K562 (cell line): ENCODE results near the gene MMEL1. TPM values are rescaled to one million over a fixed set of nuclear protein-coding genes. Genes with fewer than 3 reads are reported as not detected.

Experiments used
- BMI1 ChIP-seq: fragments of 150-350 bp; IDR thresholded peaks from 2 replicates; pipeline ENCODE4 v1.6.1; 2014; ENCODE audit warnings: low read length
- COPS2 ChIP-seq: fragments of 450-650 bp; conservative IDR thresholded peaks from 2 replicates; pipeline ENCODE4 v1.6.1; 2016; ENCODE audit warnings: mild to moderate bottlenecking, moderate library complexity
- ETV6 ChIP-seq, 3 experiments: fragments of 150-350 bp in 1 of 3; sonication (generic) in 1 of 3; formaldehyde crosslinking in 1 of 3; IDR thresholded peaks; 2 replicates each; pipeline versions ENCODE4 v1.6.1 to v1.8.0; 2014 to 2022; ENCODE audit warnings: borderline replicate concordance in 2 of 3, low read depth in 2 of 3, antibody characterized with exemption in 1 of 3, low read length in 1 of 3, mild to moderate bottlenecking in 1 of 3, missing genetic modification reagents in 1 of 3
- EWSR1 ChIP-seq: fragments of 450-650 bp; IDR thresholded peaks from 2 replicates; pipeline ENCODE4 v1.6.1; 2018; ENCODE audit warnings: borderline replicate concordance, mild to moderate bottlenecking, low read depth, moderate library complexity; ENCODE audit not compliant: partially characterized antibody
- GTF2E2 ChIP-seq: fragments of 200-800 bp; sonication (Bioruptor generic); IDR thresholded peaks from 2 replicates; pipeline ENCODE4 v1.6.1; 2016; ENCODE audit warnings: missing genetic modification characterization, missing compliant biosample characterization
- HLTF ChIP-seq: fragments of 450-650 bp; IDR thresholded peaks from 2 replicates; pipeline ENCODE4 v1.6.1; 2016
- HNRNPK ChIP-seq: fragments of 200-400 bp; formaldehyde crosslinking; IDR thresholded peaks from one replicate; pipeline ENCODE4 v1.6.1; 2018; ENCODE audit warnings: mild to moderate bottlenecking, low read depth, low read length; ENCODE audit not compliant: poor library complexity, severe bottlenecking
- JUNB ChIP-seq: fragments of 450-650 bp; formaldehyde crosslinking; conservative IDR thresholded peaks from 2 replicates; pipeline ENCODE4 v1.4.0; 2020; ENCODE audit warnings: mild to moderate bottlenecking
- KAT7 ChIP-seq: sonication (generic); formaldehyde crosslinking; IDR thresholded peaks from 2 replicates; pipeline ENCODE4 v1.8.0; 2022; ENCODE audit warnings: missing genetic modification reagents, mild to moderate bottlenecking, borderline replicate concordance
- NCOA2 ChIP-seq, 2 experiments: fragments of 450-650 bp; IDR thresholded peaks; 2 replicates each; pipeline ENCODE4 v1.6.1; 2018; ENCODE audit warnings: mild to moderate bottlenecking in 2 of 2, moderate library complexity in 1 of 2; ENCODE audit not compliant: partially characterized antibody in 2 of 2
- NCOA6 ChIP-seq: fragments of 450-650 bp; IDR thresholded peaks from 2 replicates; pipeline ENCODE4 v1.6.1; 2017; ENCODE audit warnings: mild to moderate bottlenecking
- NR2F6 ChIP-seq: fragments of 450-650 bp; formaldehyde crosslinking; IDR thresholded peaks from 2 replicates; pipeline ENCODE4 v1.4.0; 2020; ENCODE audit warnings: mild to moderate bottlenecking
- PCBP2 ChIP-seq: fragments of 200-400 bp; formaldehyde crosslinking; IDR thresholded peaks from 2 replicates; pipeline ENCODE4 v1.6.1; 2018; ENCODE audit warnings: low read length, low read depth, mild to moderate bottlenecking, moderate library complexity; ENCODE audit not compliant: poor library complexity, severe bottlenecking
- RBM25 ChIP-seq: fragments of 200-400 bp; formaldehyde crosslinking; IDR thresholded peaks from 2 replicates; pipeline ENCODE4 v1.6.1; 2018; ENCODE audit warnings: low read length, low read depth, moderate library complexity; ENCODE audit not compliant: severe bottlenecking
- SMARCE1 ChIP-seq: fragments of 450-650 bp; IDR thresholded peaks from 2 replicates; pipeline ENCODE4 v1.7.1; 2016; ENCODE audit warnings: mild to moderate bottlenecking
- SP1 ChIP-seq: sonication (generic); formaldehyde crosslinking; IDR thresholded peaks from 2 replicates; pipeline ENCODE4 v1.8.1; 2022; ENCODE audit warnings: mild to moderate bottlenecking, missing genetic modification reagents
- TFAM ChIP-seq: fragments of 250-450 bp; sonication (Bioruptor Pico); conservative IDR thresholded peaks from 2 replicates; pipeline ENCODE4 v1.5.0; 2021; ENCODE audit warnings: mild to moderate bottlenecking, moderate library complexity
- ZBTB7A ChIP-seq: IDR thresholded peaks from 2 replicates; pipeline ENCODE4 v1.6.1; 2011; ENCODE audit warnings: low read depth, mild to moderate bottlenecking, low read length, moderate library complexity, borderline replicate concordance; ENCODE audit not compliant: control insufficient read depth
- ZNF12 ChIP-seq: sonication (generic); formaldehyde crosslinking; IDR thresholded peaks from 2 replicates; pipeline ENCODE4 v1.4.0; 2020; ENCODE audit warnings: mild to moderate bottlenecking, missing genetic modification reagents
- ZNF175 ChIP-seq: fragments of 200-800 bp; sonication (Bioruptor generic); IDR thresholded peaks from 2 replicates; pipeline ENCODE4 v1.6.1; 2016; ENCODE audit warnings: low read depth, mild to moderate bottlenecking, missing genetic modification characterization, missing compliant biosample characterization
- ZNF584 ChIP-seq: fragments of 200-800 bp; sonication (Bioruptor generic); IDR thresholded peaks from 2 replicates; pipeline ENCODE4 v1.6.1; 2016; ENCODE audit warnings: low read depth, mild to moderate bottlenecking, missing genetic modification characterization, missing compliant biosample characterization
- ZNF707 ChIP-seq: fragments of 250-450 bp; sonication (Bioruptor Pico); conservative IDR thresholded peaks from 2 replicates; pipeline ENCODE4 v1.8.0; 2022; ENCODE audit warnings: inconsistent platforms, mild to moderate bottlenecking, moderate library complexity
- polyA plus RNA-seq, 8 experiments: library from polyadenylated mRNA; depleted of rRNA in 4 of 8; stranded (reverse) in 5 of 8; unstranded in 3 of 8; fragments of >200 nt; fragmentation: Nextera tagmentation in 2 of 8; fragmentation: Illumina TruSeq in 1 of 8; extraction: Ambion mirVana in 2 of 8; extraction: Trizol in 1 of 8; gene quantifications; 2 replicates each; pipeline versions ENCODE4 v1.2.1 to v1.2.3, GENCODE V29; 2011 to 2014; ENCODE audit warnings: inconsistent platforms in 1 of 8, missing spikeins in 1 of 8
- total RNA-seq, 7 experiments: library from RNA; depleted of rRNA in 6 of 7; stranded (reverse); fragments of >200 nt in 6 of 7; fragmentation: Illumina TruSeq in 2 of 7; extraction: Trizol in 2 of 7; gene quantifications; 2 replicates each; pipeline versions ENCODE4 v1.2.1 to v1.2.3, GENCODE V29; 2011 to 2021; ENCODE audit warnings: low replicate concordance in 1 of 7
- TF ChIP-seq, protein P1 (sequence below): sonication (generic); formaldehyde crosslinking; IDR thresholded peaks from 2 replicates; pipeline ENCODE4 v1.8.1; 2023; ENCODE audit warnings: mild to moderate bottlenecking, missing genetic modification reagents, moderate library complexity
- TF ChIP-seq, protein P2 (sequence below): fragments of 200-800 bp; sonication (Bioruptor generic); IDR thresholded peaks from 2 replicates; pipeline ENCODE4 v1.6.1; 2016; ENCODE audit warnings: missing genetic modification characterization, missing compliant biosample characterization

Gene MMEL1
- total and polyA plus RNA-seq, 9 of the 15 experiments (the other 6 are each of a cell fraction or from before 2014, with no cell fraction given) = not detected

DNA sequence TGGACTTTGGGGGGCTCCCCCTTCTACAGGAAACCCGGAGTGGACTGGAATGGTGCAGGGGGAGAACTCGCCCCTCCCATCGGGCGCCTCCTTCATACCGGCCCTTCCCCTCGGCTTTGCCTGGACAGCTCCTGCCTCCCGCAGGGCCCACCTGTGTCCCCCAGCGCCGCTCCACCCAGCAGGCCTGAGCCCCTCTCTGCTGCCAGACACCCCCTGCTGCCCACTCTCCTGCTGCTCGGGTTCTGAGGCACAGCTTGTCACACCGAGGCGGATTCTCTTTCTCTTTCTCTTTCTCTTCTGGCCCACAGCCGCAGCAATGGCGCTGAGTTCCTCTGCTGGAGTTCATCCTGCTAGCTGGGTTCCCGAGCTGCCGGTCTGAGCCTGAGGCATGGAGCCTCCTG lies 76.5 kb downstream of the MMEL1 start, which contains the start of gene TNFRSF14 (continued):
- TF ChIP-seq BMI1 (no peak), JUNB (CRISPR knock-in tag) (no peak), GTF2E2 (no peak), ZNF584 (CRISPR knock-in tag) (no peak), KAT7 (CRISPR knock-in tag) (no peak), ZNF707 (CRISPR knock-in tag) (no peak), ZBTB7A (peak; percentile 57; the same call in 1 of the 2 replicates), COPS2 (no peak), RBM25 (no peak), ZNF175 (CRISPR knock-in tag) (0 out of 2 replicates have a peak, but pooled peaks have one; percentile 20), PCBP2 (no peak), HNRNPK (no peak), SP1 (CRISPR knock-in tag) (no peak), NR2F6 (CRISPR knock-in tag) (no peak), TFAM (CRISPR knock-in tag) (no peak), EWSR1 (no peak), ZNF12 (no peak), ETV6 (IDR thresholded peaks at IDR 0.05; ENCODE audit: borderline replicate concordance in 1 of 2, low read depth in 2 of 2, low read length in 1 of 2) (no peak), ETV6 (CRISPR knock-in tag; IDR thresholded peaks at IDR 0.05; ENCODE audit: borderline replicate concordance) (no peak), HLTF (no peak), SMARCE1 (peak; percentile 13; the same call in 1 of the 2 replicates), NCOA6 (no peak), NCOA2 (IDR thresholded peaks at IDR 0.05; ENCODE audit: partially characterized antibody in 2 of 2) (no peak)
- TF ChIP-seq, protein P1, sequence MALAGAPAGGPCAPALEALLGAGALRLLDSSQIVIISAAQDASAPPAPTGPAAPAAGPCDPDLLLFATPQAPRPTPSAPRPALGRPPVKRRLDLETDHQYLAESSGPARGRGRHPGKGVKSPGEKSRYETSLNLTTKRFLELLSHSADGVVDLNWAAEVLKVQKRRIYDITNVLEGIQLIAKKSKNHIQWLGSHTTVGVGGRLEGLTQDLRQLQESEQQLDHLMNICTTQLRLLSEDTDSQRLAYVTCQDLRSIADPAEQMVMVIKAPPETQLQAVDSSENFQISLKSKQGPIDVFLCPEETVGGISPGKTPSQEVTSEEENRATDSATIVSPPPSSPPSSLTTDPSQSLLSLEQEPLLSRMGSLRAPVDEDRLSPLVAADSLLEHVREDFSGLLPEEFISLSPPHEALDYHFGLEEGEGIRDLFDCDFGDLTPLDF = no peak
- TF ChIP-seq, protein P2, sequence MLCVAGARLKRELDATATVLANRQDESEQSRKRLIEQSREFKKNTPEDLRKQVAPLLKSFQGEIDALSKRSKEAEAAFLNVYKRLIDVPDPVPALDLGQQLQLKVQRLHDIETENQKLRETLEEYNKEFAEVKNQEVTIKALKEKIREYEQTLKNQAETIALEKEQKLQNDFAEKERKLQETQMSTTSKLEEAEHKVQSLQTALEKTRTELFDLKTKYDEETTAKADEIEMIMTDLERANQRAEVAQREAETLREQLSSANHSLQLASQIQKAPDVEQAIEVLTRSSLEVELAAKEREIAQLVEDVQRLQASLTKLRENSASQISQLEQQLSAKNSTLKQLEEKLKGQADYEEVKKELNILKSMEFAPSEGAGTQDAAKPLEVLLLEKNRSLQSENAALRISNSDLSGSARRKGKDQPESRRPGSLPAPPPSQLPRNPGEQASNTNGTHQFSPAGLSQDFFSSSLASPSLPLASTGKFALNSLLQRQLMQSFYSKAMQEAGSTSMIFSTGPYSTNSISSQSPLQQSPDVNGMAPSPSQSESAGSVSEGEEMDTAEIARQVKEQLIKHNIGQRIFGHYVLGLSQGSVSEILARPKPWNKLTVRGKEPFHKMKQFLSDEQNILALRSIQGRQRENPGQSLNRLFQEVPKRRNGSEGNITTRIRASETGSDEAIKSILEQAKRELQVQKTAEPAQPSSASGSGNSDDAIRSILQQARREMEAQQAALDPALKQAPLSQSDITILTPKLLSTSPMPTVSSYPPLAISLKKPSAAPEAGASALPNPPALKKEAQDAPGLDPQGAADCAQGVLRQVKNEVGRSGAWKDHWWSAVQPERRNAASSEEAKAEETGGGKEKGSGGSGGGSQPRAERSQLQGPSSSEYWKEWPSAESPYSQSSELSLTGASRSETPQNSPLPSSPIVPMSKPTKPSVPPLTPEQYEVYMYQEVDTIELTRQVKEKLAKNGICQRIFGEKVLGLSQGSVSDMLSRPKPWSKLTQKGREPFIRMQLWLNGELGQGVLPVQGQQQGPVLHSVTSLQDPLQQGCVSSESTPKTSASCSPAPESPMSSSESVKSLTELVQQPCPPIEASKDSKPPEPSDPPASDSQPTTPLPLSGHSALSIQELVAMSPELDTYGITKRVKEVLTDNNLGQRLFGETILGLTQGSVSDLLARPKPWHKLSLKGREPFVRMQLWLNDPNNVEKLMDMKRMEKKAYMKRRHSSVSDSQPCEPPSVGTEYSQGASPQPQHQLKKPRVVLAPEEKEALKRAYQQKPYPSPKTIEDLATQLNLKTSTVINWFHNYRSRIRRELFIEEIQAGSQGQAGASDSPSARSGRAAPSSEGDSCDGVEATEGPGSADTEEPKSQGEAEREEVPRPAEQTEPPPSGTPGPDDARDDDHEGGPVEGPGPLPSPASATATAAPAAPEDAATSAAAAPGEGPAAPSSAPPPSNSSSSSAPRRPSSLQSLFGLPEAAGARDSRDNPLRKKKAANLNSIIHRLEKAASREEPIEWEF (CRISPR knock-in tag) = no peak
